Upper lobe of left lung (tissue), 4 donors: ENCODE measurements around the gene PRDM12.

Experiments
- POLR2A ChIP-seq, 4 donors: fragments of 450-650 bp; IDR thresholded peaks; one replicate each; pipeline ENCODE4 v1.5.1; 2016 to 2017; ENCODE audit warnings: antibody characterized with exemption in 4 of 4, mild to moderate bottlenecking in 2 of 4
- TF ChIP-seq, protein P1 (sequence below), 6 experiments: fragments of 450-650 bp in 4 of 6; fragments of 200-600 bp in 2 of 6; sonication (generic) in 2 of 6; IDR thresholded peaks; one replicate each; pipeline ENCODE4 v1.5.1; 2016 to 2019; ENCODE audit warnings: antibody characterized with exemption in 6 of 6

DNA sequence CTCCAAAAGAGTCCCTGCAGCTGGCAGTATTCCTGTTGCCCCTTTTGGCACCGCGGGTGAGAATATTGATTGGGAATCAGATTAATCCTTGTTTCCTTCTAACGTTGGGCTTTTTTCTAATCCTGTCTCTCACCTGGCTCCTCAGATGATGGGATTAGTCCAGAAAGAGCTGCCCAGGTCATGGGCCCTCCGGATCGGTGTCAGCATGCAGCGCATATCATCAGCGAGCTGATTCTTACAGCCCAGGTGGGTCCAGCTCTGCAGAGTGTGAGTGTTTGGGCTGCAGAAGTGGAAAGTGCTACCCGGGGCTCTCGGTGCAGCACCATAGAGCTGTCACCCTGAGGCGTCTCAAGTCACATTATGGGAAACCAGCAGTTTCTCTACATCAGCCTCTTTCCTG, 40.9 kb upstream of the PRDM12 start:
- TF ChIP-seq POLR2A (IDR thresholded peaks at IDR 0.05): no peak
- TF ChIP-seq, protein P1, sequence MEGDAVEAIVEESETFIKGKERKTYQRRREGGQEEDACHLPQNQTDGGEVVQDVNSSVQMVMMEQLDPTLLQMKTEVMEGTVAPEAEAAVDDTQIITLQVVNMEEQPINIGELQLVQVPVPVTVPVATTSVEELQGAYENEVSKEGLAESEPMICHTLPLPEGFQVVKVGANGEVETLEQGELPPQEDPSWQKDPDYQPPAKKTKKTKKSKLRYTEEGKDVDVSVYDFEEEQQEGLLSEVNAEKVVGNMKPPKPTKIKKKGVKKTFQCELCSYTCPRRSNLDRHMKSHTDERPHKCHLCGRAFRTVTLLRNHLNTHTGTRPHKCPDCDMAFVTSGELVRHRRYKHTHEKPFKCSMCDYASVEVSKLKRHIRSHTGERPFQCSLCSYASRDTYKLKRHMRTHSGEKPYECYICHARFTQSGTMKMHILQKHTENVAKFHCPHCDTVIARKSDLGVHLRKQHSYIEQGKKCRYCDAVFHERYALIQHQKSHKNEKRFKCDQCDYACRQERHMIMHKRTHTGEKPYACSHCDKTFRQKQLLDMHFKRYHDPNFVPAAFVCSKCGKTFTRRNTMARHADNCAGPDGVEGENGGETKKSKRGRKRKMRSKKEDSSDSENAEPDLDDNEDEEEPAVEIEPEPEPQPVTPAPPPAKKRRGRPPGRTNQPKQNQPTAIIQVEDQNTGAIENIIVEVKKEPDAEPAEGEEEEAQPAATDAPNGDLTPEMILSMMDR (IDR thresholded peaks at IDR 0.05): no peak
